Body of pancreas (tissue), 4 donors: ENCODE results near the gene TRPC4.

ENCODE experiments used
- POLR2A ChIP-seq, 3 donors: fragments of 450-650 bp; IDR thresholded peaks; one replicate each; pipeline ENCODE4 v1.6.1; 2016; ENCODE audit warnings: antibody characterized with exemption in 3 of 3, mild to moderate bottlenecking in 2 of 3
- TF ChIP-seq, protein P1 (sequence below), 7 experiments: fragments of 450-650 bp in 4 of 7; fragments of 200-600 bp in 3 of 7; sonication (generic) in 3 of 7; IDR thresholded peaks; one replicate each; pipeline ENCODE4 v1.5.1; 2016 to 2019; ENCODE audit warnings: antibody characterized with exemption in 7 of 7

- TF ChIP-seq, protein P1, sequence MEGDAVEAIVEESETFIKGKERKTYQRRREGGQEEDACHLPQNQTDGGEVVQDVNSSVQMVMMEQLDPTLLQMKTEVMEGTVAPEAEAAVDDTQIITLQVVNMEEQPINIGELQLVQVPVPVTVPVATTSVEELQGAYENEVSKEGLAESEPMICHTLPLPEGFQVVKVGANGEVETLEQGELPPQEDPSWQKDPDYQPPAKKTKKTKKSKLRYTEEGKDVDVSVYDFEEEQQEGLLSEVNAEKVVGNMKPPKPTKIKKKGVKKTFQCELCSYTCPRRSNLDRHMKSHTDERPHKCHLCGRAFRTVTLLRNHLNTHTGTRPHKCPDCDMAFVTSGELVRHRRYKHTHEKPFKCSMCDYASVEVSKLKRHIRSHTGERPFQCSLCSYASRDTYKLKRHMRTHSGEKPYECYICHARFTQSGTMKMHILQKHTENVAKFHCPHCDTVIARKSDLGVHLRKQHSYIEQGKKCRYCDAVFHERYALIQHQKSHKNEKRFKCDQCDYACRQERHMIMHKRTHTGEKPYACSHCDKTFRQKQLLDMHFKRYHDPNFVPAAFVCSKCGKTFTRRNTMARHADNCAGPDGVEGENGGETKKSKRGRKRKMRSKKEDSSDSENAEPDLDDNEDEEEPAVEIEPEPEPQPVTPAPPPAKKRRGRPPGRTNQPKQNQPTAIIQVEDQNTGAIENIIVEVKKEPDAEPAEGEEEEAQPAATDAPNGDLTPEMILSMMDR (IDR thresholded peaks at IDR 0.05) = peak in 1 of 7 experiments; percentile 7
- TF ChIP-seq POLR2A (IDR thresholded peaks at IDR 0.05) = no peak
Observed at GRCh38 chr13:37918751-37919150, 49.2 kb upstream of the TRPC4 start.
